Aorta (tissue), 5 donors: ENCODE measurements around the gene MAN1B1. TPM values are rescaled to one million over a fixed set of nuclear protein-coding genes. Genes with fewer than 3 reads are reported as not detected.

Source experiments
- ATAC-seq: fragments of 200-7000 bp; cut with Tn5 transposase; one replicate; pipeline ENCODE4 v1.9.1; 2022; ENCODE audit warnings: moderate library complexity; ENCODE audit not compliant: low FRiP score
- DNase-seq, 2 donors: peaks; one replicate each; pipeline ENCODE4 v3.0.0-alpha.2; 2020
- H3K27ac ChIP-seq, 2 donors: one replicate each; pipeline ENCODE4 v1.5.1; 2013; ENCODE audit warnings: low read length in 2 of 2, mild to moderate bottlenecking in 2 of 2, moderate library complexity in 2 of 2, control low read depth in 1 of 2, inconsistent platforms in 1 of 2, low read depth in 1 of 2
- H3K27me3 ChIP-seq, 2 donors: one replicate each; pipeline ENCODE4 v1.6.1; 2013; ENCODE audit warnings: control low read depth in 1 of 2, low read length in 1 of 2, mild to moderate bottlenecking in 1 of 2, moderate library complexity in 1 of 2; ENCODE audit not compliant: insufficient read depth in 2 of 2, control insufficient read depth in 1 of 2
- H3K36me3 ChIP-seq, 2 donors: one replicate each; pipeline ENCODE4 v1.6.1; 2013; ENCODE audit warnings: control low read depth in 1 of 2, low read length in 1 of 2, mild to moderate bottlenecking in 1 of 2; ENCODE audit not compliant: insufficient read depth in 2 of 2, control insufficient read depth in 1 of 2
- H3K4me1 ChIP-seq, 2 donors: one replicate each; pipeline ENCODE4 v1.6.1; 2013; ENCODE audit warnings: low read length in 2 of 2, control low read depth in 1 of 2, mild to moderate bottlenecking in 1 of 2, moderate library complexity in 1 of 2; ENCODE audit not compliant: insufficient read depth in 2 of 2, control insufficient read depth in 1 of 2
- H3K4me3 ChIP-seq, 2 donors: one replicate each; pipeline ENCODE4 v1.5.1; 2013; ENCODE audit warnings: low read length in 2 of 2, control low read depth in 1 of 2, mild to moderate bottlenecking in 1 of 2
- H3K9me3 ChIP-seq: one replicate; pipeline ENCODE4 v1.6.1; 2013; ENCODE audit warnings: mild to moderate bottlenecking, low read length; ENCODE audit not compliant: control insufficient read depth
- WGBS, 2 donors: extraction: QIAGEN DNeasy Blood & Tissue Kit; methylation state at CpG; one replicate each; pipeline ENCODE4 v1.1.7; 2013; 5-methylcytosine and 5-hydroxymethylcytosine counted together
- intact Hi-C, 2 donors: fragments of 100-400 bp; cut with DNase I; formaldehyde crosslinking; loops; one replicate each; pipeline versions ENCODE4 v1.14.2 to v1.15.0; 2022
- polyA plus RNA-seq, 2 donors: library from polyadenylated mRNA; stranded (reverse); fragments of 200-250 nt; gene quantifications; one replicate each; pipeline ENCODE4 v1.2.3, GENCODE V29; 2013
- total RNA-seq, 2 donors: library from RNA; stranded (reverse); fragmentation: NEBNext Ultra II Directional; extraction: Animal tissue kit (Norgen Biotek cat#: 25700); gene quantifications; one replicate each; pipeline ENCODE4 v1.2.1, GENCODE V29; 2021
- donor health status: healthy with polysubstance abuse.
- donor health status: Bipolar disorder and iron deficiency.
- donor health status: DM: no; HTN: no; CAD: no.
- donor health status: DM: no; HTN: no; CAD: no.
- donor health status: DM: yes; HTN: yes; CAD: no.

MAN1B1 gene
- total and polyA plus RNA-seq, 4 donors, result 21.2 to 104 (median 40.3) TPM

GRCh38 chr9:137089232-137089947 is 2.6 kb downstream of the MAN1B1 start:
- H3K4me3 ChIP-seq, result no peak overlapping the region
- WGBS, 2 donors, result 24 to 28% methylated on average over 11 of the region's 11 CpGs
- H3K36me3 ChIP-seq, result no peaks in the 10 kb centered on the region
- H3K9me3 ChIP-seq, result no peaks in the 10 kb centered on the region
- H3K4me1 ChIP-seq, result no peaks in the 10 kb centered on the region
- intact Hi-C loops, result no loop called here
- no peaks in the 10 kb centered on the region for H3K27me3 ChIP-seq
- DNase-seq (no peak), ATAC-seq (no peak)
- H3K27ac ChIP-seq, result no peak overlapping the region

- DNase-seq, result peak in 1 of 2 donors; percentile 53
- peaks cover 0 to 3% of the 10 kb centered on the region in 2 donors for H3K36me3 ChIP-seq
- no peaks in the 10 kb centered on the region for H3K27me3 ChIP-seq
- intact Hi-C loops, result no loop called here
- H3K9me3 ChIP-seq, result no peaks in the 10 kb centered on the region
- 80 to 83% methylated on average over 30 of the region's 30 CpGs for WGBS, 2 donors
- H3K4me1 ChIP-seq, result no peaks in the 10 kb centered on the region
- H3K27ac ChIP-seq, result no peak overlapping the region
- H3K4me3 ChIP-seq, result no peak overlapping the region
- no peak for ATAC-seq
Measured at GRCh38 chr9:137095664-137096517, 9.1 kb downstream of the MAN1B1 start.

- intact Hi-C loops, result no loop called here
- H3K27me3 ChIP-seq, result no peaks in the 10 kb centered on the region
- ATAC-seq, result no peak
- no peak overlapping the region for H3K27ac ChIP-seq
- no peak overlapping the region for H3K4me3 ChIP-seq
- peaks cover 0 to 4% of the 10 kb centered on the region in 2 donors for H3K36me3 ChIP-seq
- DNase-seq, result peak in 1 of 2 donors; percentile 56
- H3K9me3 ChIP-seq, result no peaks in the 10 kb centered on the region
- H3K4me1 ChIP-seq, result no peaks in the 10 kb centered on the region
- 93 to 95% methylated on average over 31 of the region's 31 CpGs for WGBS, 2 donors
Measured at GRCh38 chr9:137096785-137097546, 10.2 kb downstream of the MAN1B1 start.

GRCh38 chr9:137097761-137098462 is 11.1 kb downstream of the MAN1B1 start:
- H3K4me1 ChIP-seq, result no peaks in the 10 kb centered on the region
- H3K27ac ChIP-seq, result no peak overlapping the region
- H3K4me3 ChIP-seq, result no peak overlapping the region
- H3K27me3 ChIP-seq, result no peaks in the 10 kb centered on the region
- intact Hi-C loops, result no loop called here
- H3K36me3 ChIP-seq, result peaks cover 0 to 4% of the 10 kb centered on the region in 2 donors
- DNase-seq (peak in 1 of 2 donors; percentile 59), ATAC-seq (peak; percentile 31)
- H3K9me3 ChIP-seq, result no peaks in the 10 kb centered on the region
- WGBS, 2 donors, result 87 to 89% methylated on average over 20 of the region's 20 CpGs

- 89 to 91% methylated on average over 14 of the region's 14 CpGs for WGBS, 2 donors
- Histone ChIP-seq H3K4me3 (no peak overlapping the region), H3K36me3 (peaks cover 0 to 13% of the 10 kb centered on the region in 2 donors), H3K27ac (no peak overlapping the region), H3K9me3 (no peaks in the 10 kb centered on the region), H3K4me1 (no peaks in the 10 kb centered on the region), H3K27me3 (no peaks in the 10 kb centered on the region)
- peak; percentile 53 for ATAC-seq
- intact Hi-C loops, result no loop called here
- no peak for DNase-seq
Measured at GRCh38 chr9:137099231-137099630, 12.4 kb downstream of the MAN1B1 start.

GRCh38 chr9:137103206-137103999 is 16.6 kb downstream of the MAN1B1 start:
- no peak for ATAC-seq
- 93 to 95% methylated on average over 37 of the region's 37 CpGs for WGBS, 2 donors
- Histone ChIP-seq H3K4me1 (no peaks in the 10 kb centered on the region), H3K27me3 (no peaks in the 10 kb centered on the region), H3K9me3 (no peaks in the 10 kb centered on the region), H3K4me3 (no peak overlapping the region), H3K36me3 (peaks cover 0 to 21% of the 10 kb centered on the region in 2 donors), H3K27ac (no peak overlapping the region)
- intact Hi-C loops, result no loop called here
- DNase-seq, result no peak

- no peak overlapping the region for H3K4me3 ChIP-seq
- no peaks in the 10 kb centered on the region for H3K27me3 ChIP-seq
- intact Hi-C loops, result no loop called here
- 93 to 94% methylated on average over 29 to 31 of the region's 31 CpGs for WGBS, 2 donors
- no peaks in the 10 kb centered on the region for H3K4me1 ChIP-seq
- no peaks in the 10 kb centered on the region for H3K9me3 ChIP-seq
- ATAC-seq (no peak), DNase-seq (peak in 1 of 2 donors; percentile 71)
- H3K36me3 ChIP-seq, result peaks cover 0 to 18% of the 10 kb centered on the region in 2 donors
- no peak overlapping the region for H3K27ac ChIP-seq
Measured at GRCh38 chr9:137105814-137106661, 19.3 kb downstream of the MAN1B1 start.
